Type B pancreatic cell (in vitro differentiated cells): ENCODE data around the gene CUEDC1. TPM values are rescaled to one million over a fixed set of nuclear protein-coding genes. Genes with fewer than 3 reads are reported as not detected.

Experiments
- DNase-seq: peaks from one replicate; pipeline ENCODE4 v3.0.0; 2021; ENCODE audit warnings: mixed read lengths; ENCODE audit not compliant: unreplicated experiment; ENCODE audit errors: extremely low spot score
- H3K27ac Mint-ChIP-seq: 2 replicates; pipeline ENCODE4 v1.8.0; 2021; ENCODE audit warnings: mild to moderate bottlenecking, mixed read lengths
- H3K27me3 Mint-ChIP-seq: 2 replicates; pipeline ENCODE4 v1.8.0; 2021; ENCODE audit warnings: mixed read lengths
- H3K36me3 Mint-ChIP-seq: 2 replicates; pipeline ENCODE4 v1.8.0; 2021; ENCODE audit warnings: mixed read lengths
- H3K4me1 Mint-ChIP-seq: one replicate; pipeline ENCODE4 v1.8.0; 2021; ENCODE audit warnings: mixed read lengths; ENCODE audit not compliant: unreplicated experiment
- H3K4me3 Mint-ChIP-seq: 2 replicates; pipeline ENCODE4 v1.8.0; 2021; ENCODE audit warnings: mild to moderate bottlenecking, mixed read lengths
- H3K9me3 Mint-ChIP-seq: 2 replicates; pipeline ENCODE4 v1.8.0; 2021; ENCODE audit warnings: mixed read lengths
- CTCF ChIP-seq: fragments of 200-600 bp; sonication (generic); conservative IDR thresholded peaks from 2 replicates; pipeline ENCODE4 v1.5.0; 2021; ENCODE audit warnings: antibody characterized with exemption, mild to moderate bottlenecking
- total RNA-seq: library from RNA; stranded (reverse); gene quantifications from 2 replicates; pipeline ENCODE4 v1.2.1, GENCODE V29; 2021; ENCODE audit warnings: low replicate concordance

Gene CUEDC1
- total RNA-seq, 1 donor from 2014 or later, result 31.3 TPM

- Mint-ChIP-seq H3K27me3 (peaks cover 9% of the 10 kb centered on the region), H3K4me3 (peak overlapping the region; percentile 51), H3K9me3 (no peaks in the 10 kb centered on the region), H3K4me1 (peaks cover 26% of the 10 kb centered on the region), H3K27ac (no peak overlapping the region), H3K36me3 (peaks cover 20% of the 10 kb centered on the region)
- TF ChIP-seq CTCF, result no peak
- DNase-seq, result no peak
These were observed 92.2 kb downstream of the CUEDC1 start for GRCh38 chr17:57862694-57863667.

GRCh38 chr17:57861790-57862693 is 93.2 kb downstream of the CUEDC1 start:
- Mint-ChIP-seq H3K27me3 (peaks cover 9% of the 10 kb centered on the region), H3K9me3 (no peaks in the 10 kb centered on the region), H3K27ac (no peak overlapping the region), H3K36me3 (peaks cover 17% of the 10 kb centered on the region), H3K4me1 (peaks cover 22% of the 10 kb centered on the region), H3K4me3 (peak overlapping the region; percentile 76)
- no peak for TF ChIP-seq CTCF
- DNase-seq, result no peak

GRCh38 chr17:57861000-57861789 is 94.0 kb downstream of the CUEDC1 start:
- Mint-ChIP-seq H3K4me1 (peaks cover 22% of the 10 kb centered on the region), H3K27ac (peak overlapping the region; percentile 46), H3K9me3 (no peaks in the 10 kb centered on the region), H3K4me3 (peak overlapping the region; percentile 90), H3K36me3 (peaks cover 16% of the 10 kb centered on the region), H3K27me3 (peaks cover 9% of the 10 kb centered on the region)
- DNase-seq, result no peak
- TF ChIP-seq CTCF, result no peak

GRCh38 chr17:57860414-57860999 is 94.7 kb downstream of the CUEDC1 start:
- Mint-ChIP-seq H3K9me3 (no peaks in the 10 kb centered on the region), H3K4me3 (peak overlapping the region; percentile 90), H3K27me3 (peaks cover 9% of the 10 kb centered on the region), H3K36me3 (peaks cover 14% of the 10 kb centered on the region), H3K27ac (peak overlapping the region; percentile 46), H3K4me1 (peaks cover 27% of the 10 kb centered on the region)
- no peak for TF ChIP-seq CTCF
- DNase-seq, result no peak
